KG1 (cell line): ENCODE results near the gene TTC28.
"Not testable (repeated sequence)": the region's sequence is repeated elsewhere in the genome, so short reads cannot be mapped to it uniquely, and the experiment has no call there.

Experiments
- DNase-seq: peaks from one replicate; lab custom pipeline; 2025; lab: John Stamatoyannopoulos, UW

TTC28 gene

DNA sequence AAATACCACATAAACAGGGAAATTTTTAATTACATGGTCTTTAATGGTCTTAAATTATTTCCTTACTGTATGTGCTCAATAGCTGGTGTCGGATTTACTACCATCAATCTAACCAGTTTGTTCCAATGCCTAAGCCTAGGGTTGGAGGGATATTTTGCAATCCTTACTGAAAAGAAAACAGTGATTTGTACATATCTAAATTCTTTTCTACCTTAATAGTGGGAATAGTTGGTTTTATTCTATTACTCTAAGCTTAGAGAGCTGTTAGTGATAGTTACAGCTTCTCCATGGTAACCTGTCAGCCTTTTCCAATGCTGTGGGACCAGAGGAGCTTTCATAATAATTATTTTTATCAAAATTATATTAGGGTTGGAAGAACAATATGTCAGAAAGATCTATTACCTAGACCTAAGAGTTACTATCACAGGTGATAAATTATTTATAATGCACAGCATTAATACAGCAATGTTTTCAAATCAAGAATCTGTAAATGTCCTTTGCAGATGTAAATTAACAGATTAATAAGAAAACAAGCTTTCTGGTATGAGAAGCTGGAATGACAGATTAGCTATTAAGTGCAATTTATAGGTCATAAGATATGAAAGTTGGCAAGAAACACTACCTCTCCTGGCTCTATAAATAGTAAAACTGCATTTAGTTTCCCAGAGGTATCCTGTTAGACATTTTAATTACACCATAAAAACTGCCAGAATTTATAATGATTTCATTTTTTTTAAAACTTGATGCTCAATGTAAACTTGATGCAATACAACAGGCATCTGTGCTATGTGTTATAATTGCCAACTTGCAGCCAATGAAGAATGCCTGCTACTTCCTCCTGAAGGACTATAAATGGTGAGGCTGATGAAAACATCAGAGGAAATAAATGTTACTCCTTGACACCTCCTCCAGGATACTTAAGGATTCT, 498.6 kb downstream of the TTC28 start:
- DNase-seq: no peak

DNA sequence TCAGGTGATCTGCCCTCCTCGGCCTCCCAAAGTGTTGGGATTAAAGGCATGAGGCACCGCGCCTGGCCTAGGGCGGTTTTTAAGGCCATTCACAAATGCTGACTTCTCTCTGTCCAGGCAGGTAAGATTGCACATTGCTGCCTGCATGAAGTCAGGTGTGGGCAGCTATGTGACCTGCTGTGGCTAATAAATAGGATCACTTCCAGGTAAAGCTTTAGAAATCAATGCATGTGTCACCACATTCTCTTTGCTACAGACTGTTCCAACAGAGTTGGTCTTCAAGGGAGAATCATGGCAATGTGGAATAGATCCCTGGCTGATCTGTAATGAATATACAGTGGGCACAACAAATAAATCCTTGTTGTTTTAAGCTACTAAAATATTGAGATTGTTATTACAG, 500.2 kb downstream of the TTC28 start:
- DNase-seq: no peak

DNA sequence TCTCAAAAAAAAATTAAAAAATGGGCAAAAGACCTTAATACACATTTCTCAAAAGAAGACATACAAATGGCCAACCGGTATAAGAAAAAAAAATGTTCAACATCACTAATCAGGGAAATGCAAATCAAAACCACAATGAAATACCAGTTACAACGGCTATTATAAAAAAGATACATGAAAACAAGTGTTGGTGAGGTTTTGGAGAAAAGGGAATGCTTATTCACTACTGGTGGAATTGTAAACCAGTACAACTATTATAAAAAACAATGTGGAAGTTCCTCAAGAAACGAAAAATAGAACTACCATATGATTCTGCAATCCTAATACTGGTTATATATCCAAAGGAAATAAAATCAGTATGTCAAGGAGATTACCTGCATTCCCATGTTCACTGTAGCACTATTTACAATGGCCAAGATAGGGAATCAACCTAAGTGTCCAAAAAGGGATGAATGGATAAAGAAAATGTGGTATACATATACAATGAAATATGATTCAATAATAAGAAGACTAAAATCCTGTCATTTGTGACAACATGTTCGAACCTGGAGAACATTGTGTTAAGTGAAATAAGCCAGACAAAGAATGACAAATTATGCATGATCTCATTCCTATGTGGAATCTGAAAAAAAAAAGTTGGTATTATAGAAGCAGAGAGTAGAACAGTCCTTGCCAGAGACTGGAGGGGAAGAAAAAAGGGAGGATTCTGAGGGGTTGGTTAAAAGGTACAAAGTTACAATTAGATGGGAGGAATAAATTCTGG, 503.7 kb downstream of the TTC28 start:
- DNase-seq: no peak

DNA sequence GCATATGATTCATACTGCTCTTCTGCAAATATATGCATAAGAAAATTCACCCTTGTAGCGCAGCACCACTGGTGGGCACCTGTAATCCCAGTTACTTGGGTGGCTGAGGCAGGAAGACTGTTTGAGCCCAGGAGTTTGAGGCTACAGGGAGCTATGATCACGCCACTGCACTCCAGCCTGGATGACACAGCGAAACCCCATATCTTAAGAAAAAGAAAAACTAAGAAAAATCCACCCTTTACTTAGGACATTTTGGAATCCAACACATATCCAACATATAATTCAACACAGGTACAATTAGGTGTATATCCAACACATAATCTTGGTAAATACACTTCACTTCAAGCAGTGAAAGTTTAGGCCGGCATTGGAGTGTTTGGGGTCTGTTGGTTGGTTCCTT, 505.1 kb downstream of the TTC28 start:
- no peak for DNase-seq

DNA sequence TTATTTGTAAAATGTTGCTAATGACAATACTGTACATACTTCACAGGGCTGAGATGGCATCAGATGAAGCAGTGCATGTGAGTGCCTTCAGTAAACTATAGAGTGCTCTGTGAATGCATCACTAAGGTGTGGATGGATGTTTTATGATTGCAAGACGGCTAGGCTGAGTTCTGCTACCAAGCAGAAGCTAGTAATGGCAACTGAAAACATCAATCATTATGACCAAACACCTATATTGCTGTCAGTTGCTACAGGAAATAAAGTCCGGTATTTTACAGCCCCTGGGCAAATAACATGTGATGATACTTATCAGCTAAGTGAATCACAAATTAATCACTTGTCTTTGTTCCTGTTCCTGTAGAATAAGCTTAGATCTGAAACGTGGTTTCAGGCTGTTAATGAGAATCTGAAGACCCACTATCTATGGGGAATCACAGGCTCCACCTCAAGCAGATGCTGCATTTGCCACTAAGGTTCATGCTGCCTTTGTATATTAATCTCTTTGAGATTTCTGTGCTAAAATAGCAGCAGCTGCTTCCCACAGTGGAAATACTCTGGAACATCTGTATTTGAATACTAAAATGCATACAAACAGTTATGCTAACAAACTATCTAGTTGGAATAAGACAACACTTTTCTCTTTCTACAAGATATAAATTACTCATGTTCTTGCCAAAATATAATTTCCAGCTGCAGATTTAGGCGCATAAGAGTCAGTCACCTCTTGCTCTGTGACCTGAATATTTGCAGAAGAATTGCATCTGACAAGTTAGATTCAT, 506.6 kb downstream of the TTC28 start:
- no peak for DNase-seq

DNA sequence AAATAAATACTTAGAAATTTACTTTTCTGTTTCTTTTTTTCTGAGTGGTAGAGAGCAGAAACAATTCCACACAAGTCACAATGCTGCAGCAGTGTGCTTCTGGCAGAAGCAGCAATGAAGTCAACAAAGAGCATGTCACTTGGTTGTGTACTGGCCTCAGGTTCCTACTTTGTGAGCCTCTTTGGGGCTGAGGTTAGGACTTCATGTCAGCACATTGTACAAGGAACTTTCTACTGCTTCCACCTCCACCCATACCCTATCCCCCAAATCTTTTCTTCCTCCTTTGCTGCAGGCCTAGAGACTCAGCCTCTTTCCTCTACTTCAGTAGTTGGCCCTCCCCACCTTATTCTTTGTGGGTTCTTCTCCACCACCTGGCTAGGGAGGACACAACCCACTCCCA, 507.9 kb downstream of the TTC28 start:
- DNase-seq: no peak

DNA sequence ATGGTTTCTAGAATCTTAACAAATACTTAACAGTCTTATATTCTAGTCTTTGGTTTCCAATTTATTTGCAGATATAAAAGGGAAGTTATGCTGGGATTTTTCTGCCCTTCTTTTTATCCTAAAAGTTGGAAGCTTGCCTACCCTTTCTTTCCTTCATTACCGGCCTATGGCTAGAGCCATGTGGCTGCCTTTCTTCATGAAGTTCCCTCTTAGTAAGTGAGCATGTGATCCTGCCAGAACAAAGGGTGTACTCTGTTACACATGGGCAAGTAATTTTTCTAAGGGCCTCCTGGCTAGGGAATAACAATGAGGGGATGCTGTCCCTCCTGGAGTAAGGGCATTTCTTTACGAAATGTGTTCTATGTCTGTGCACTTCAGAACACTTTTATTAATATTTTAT, 508.5 kb downstream of the TTC28 start:
- no peak for DNase-seq

DNA sequence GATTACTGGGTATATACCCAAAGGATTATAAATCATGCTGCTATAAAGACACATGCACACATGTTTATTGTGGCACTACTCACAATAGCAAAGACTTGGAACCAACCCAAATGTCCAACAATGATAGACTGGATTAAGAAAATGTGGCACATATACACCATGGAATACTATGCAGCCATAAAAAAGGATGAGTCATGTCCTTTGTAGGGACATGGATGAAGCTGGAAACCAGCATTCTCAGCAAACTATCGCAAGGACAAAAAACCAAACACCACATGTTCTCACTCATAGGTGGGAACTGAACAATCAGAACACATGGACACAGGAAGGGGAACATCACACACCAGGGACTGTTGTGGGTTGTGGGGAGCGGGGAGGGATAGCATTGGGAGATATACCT, 510.3 kb downstream of the TTC28 start:
- DNase-seq: not testable (repeated sequence)

DNA sequence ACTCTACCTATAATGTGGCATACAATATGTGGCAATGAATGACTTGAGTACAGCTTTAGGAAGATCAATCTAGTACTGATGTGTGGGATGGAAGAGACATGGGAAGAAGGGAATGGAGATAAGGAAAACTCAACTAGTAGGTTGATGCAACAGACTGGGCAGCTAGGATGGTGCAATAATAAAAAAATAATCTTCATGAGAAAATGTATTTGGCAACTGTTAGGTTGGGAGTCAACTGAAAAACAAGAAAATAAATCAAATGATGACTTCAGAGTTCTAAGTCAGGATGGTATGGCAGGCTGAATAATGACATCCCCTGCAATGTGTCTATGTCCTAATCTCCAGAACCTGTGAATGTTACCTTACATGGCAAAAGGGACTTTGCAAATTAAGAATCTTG, 523.8 kb downstream of the TTC28 start:
- DNase-seq: no peak

DNA sequence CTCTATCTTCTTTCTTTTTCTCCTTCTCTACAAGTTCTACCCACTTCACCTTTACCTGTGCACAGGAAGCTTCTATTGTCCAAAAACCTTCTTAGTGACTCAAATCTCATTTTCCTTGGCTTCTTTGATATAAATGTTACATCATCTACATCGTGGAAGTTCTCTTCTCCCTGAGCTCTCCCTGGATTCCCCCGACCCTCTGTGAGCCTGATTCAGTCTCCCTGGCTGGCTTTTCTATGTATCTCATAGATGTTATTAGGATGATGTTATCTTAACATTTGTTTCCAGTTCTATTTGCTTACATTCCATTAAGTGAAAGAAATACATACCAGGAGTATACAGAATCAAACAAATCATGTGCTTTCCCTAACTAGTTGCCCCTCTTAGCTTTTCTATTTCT, 524.8 kb downstream of the TTC28 start:
- DNase-seq: no peak

DNA sequence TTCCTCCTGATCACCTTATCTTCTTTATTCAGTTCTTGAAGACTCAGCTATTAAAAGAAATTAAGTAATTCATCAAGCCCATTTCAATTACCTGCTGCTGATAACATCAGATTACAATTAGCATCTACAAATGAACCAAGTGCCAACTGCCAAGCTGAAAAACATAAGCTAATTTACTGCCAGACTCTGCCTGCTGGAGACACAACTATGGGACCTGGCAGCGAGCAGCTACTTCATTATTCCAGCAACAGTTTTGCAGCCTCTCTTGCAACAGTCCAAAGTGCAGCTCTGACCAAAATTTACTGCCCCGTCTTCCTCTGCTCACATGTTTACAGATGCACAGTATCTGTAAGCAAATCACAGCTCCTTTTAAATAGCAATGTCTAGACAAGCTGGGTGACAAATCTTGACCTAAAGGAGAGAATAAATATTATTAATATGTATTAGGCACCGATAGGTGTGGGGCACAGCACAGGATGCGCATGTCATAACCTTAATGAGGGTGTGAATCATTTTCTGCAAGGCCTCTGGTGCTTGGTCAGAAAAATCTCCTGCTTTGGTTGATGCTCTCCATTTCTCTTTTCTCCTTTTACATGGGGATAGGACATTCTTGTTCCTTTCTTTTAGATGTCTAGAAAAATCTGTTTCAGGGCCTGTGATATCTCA, 528.4 kb downstream of the TTC28 start:
- DNase-seq: no peak

DNA sequence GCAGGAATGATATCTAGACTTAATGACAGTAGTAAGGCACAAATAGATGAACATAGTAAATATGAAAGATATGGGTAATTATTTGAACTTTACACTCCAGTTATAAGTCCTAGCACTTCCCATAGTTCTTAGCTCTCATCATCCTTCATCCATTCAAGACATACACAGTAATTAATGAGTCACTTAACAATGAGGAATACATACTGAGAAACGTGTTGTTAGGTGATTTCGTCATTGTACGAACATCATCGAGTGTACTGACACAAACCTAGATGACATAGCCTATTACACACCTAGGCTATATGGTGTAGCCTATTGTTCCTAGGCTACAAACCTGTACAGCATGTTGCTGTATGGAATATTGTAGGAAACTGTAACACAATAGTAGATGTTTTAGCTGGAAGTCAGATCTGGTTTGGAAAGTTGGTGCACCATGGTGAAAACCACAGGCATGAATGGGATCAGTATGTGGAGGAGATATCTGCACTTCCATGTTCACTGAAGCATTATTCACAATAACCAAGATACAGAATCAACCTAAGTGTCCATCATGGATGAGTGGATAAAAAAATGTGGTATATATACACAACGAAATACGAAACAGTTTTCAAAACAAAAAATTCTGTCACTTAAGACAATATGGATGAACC, 530.7 kb downstream of the TTC28 start:
- no peak for DNase-seq

DNA sequence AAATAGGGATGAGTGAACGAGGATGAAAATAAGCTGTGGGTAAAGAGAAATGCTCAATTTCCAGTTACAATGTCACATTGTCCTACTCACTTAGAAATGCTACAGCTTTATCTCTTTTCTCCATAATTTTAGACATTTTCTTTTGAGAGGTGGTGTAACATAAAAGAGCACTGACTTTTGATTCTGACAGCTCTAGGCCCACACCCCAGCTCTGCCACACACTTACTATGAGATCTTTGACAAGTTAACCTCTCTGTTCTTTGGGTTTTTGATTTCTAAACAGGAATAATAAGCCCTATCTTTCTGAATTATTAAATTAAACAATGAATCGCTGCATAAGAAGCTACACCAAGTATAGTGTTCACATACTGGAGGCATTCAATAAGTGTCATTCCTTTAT, 532.2 kb downstream of the TTC28 start:
- DNase-seq: no peak

DNA sequence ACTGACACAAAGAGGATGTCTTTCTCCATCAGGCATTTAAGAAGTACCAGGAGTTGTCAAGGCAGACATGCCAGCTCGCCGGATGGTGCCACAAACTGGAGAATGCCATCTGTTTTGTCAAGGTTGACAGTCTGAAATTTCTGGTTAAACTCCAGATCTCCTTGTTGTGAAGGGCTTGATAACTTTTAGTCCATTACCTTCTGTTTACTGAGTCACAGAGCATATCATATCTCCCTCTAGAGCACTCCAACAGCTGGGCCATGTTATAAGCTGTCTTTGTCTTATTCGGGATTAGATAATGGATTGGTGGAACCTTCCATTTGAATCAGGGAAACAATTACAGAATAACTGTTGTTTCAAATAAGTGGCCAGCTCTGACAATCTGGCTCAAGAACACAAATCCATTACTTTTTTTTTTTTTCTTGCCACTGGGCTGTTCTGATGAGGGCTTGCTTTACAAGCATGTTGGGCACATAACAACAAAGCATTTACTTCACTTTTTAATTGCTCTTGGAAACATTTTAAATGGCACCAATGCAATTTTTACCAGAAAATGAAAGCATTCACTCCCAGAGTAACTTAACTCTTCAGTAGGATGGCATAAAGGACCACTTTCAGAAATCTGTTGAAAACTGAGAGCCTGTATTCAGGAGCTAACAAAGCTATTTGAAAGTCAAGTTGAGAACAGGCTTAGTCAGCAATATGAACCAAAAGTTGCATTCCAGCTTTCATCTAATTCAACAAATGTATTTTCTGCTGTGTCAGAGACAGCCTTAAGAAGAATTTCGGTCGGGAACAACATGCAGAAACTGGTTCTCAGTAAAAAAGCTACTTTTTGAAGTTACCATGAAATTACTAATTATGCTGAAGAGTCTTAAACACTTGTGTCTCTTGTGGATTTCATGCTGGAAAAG, 533.0 kb downstream of the TTC28 start:
- no peak for DNase-seq

DNA sequence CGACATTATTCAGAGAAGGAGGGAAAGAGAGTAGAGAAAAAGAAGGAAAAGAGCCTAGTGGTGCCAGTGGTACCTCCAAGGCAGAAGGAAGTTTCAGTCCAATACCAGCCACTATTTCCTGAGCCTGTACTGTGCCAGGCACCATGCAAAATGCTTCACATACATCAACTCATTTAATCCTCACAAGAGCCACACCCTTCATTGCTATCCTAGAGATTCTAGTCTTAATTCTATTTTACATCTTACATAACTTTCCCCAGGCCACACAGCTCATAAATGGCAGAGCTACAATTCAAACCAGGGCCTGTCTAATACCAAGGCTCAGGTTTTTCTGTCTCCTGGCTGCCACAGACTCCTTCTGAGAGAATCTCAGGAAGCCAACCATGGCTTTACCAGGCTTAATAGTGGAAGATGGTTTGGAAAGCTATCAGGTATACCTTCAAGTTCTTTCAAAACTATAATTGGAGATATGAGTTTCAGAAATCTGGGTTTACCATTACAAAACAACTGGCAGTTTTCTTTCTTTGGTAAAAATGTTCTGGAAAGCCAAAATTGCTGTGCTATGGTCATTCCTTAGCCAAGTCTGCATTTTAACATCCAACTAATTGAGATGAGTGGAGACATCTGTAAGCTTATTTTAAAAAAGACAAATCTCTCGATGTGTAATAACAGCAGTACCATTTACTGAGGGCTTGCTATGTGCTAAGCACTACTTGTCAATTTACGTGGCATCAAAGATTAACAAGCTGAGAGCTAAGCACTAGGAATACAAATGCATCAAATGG, 535.5 kb downstream of the TTC28 start:
- DNase-seq: no peak

DNA sequence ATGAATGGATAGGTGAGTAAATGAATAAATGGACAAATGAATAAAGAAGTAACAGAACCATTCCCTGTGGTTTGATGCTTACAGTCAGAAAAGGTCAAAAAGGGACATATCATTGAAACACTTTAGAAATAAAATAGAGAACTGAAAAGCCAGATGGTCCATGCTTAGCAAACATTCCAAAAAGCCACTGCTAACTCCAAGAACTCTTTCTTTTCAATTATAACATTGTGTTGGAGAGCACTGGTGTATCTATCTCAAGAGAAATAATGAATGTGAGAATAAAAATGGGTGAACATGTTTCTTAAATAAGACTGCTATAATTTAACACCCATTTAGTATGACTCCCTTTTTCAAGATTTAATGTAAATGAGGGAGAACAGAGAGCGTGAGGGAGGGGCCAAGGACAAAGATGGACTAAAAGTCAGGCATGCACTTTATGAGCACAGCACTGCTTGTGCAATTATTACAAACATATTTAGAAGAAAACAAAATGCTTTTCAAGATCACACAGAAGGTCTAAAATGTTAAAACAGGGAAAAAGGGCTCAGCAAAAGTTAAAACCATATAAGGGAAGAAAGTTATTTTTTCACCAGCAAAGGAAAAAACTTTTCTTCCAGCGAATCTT, 536.3 kb downstream of the TTC28 start:
- no peak for DNase-seq

DNA sequence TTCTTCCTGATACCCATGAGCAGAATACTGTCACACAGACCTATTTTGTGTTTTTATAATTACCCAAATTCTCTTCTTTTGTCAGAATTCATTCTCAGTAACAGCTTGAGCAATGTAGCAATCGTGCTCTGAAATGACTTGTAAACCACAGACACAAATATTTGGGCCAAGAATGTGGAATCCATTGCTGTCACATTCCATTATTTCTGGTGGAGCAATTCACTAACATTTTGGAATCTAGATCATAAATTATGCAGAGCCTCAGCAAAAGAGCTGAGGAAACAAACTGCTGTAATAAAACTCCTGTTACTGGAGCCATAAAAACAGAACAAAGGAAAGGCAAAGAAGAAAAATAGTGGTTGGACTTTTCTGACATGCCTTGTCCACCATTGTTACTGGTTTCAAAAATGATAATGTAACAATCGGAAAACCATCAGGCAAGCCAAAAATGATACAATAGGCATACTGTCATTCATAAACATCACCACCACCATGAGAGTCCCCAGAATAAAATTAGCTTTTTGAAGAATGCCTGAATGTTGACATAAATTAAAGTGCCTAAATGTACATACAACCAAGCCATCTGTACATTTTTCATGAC, 537.2 kb downstream of the TTC28 start:
- DNase-seq: no peak

DNA sequence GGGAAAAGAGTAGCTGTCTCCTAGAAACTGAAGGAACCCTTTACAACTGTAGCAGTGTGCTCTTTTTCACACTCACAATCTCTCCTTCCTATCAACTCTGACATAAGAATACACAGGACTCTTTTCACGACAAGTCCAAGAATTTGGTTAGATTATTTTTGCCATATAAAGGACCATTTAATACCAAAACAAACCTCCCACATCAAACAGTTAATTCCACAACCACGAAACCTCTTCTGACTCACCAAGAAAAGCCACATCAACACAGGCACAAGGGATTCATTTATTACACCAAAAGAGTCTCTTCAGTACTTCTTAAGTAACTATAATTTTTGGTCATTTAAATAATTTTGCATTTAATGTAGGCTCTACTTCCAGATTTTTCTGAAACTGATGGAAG, 538.0 kb downstream of the TTC28 start:
- DNase-seq: no peak

DNA sequence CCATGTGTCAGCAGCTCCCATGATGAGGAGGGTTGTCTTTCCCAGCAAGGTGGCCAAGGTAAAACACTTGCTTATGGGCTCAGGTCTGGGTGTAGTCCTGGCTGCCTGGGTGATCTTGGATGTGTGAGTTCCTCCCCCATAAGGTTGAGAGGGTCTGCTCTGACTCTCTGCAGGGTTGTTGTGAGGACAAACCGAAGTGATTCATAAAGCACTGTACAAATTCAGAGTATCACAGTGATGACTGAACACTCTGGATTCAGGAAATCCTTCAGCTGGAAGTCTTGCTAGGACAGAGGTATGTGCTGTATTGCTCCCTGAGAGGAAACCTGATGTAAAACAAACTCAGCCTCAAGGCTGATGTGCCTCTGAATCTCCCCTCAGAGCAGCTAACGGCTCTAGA, 539.7 kb downstream of the TTC28 start:
- DNase-seq: no peak
